Measurements from ENCODE around the gene FAP. TPM values are rescaled to one million over a fixed set of nuclear protein-coding genes. Genes with fewer than 3 reads are reported as not detected.

Gene FAP
- total and polyA plus RNA-seq, 2 donors (not counting 3 experiments of a cell fraction or from before 2014, with no cell fraction given): 1.1 TPM; not detected in 1

DNA sequence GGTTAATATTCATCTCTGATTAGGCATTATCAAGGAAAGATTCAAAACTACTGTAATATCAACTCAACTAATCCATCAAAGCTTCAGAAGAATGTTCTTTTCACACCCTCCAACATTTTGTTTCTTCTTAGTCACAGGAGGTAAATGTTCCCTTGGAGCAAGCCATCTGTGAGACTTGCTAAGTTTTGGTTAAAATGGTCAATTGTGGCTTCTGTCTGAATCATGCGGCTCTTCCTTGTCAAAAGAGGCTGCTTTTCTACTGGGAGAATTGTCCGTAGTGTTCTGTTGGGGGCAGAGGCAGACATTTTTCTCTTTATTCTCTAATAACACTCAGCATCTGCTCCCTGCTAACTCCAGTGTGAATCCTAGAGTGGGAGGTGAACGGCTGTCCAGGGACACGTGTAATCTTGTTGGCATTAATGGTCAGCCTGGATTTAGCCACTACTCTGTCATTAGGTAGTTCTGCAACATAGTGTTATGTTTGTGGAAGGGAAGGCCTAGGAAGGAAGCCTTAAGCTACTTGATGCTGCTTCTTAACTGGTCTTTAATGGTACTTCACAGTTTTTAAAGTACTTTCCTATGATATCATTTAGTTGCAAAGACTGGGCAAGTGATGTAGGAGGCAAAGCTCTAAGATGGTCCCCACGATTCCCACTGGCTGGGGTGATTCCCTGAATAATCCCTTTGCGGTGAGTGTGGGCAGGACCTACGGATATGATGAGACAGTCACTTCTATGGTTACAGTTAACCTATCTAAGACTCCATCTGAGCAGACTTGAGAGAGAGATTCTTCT is 22.6 kb upstream of the FAP start:
- DNase-seq (ENCODE audit: low read depth, low spot score) (no peak), FAIRE-seq (no peak)
- Histone ChIP-seq H3K4me2 (ENCODE audit: insufficient read depth, low read length) (no peak overlapping the region), H3K79me2 (ENCODE audit: control insufficient read depth, insufficient read depth, low read length) (no peaks in the 10 kb centered on the region), H3K27me3 (ENCODE audit: control insufficient read depth in 2 of 2, insufficient read depth in 2 of 2, low read length in 2 of 2) (no peaks in the 10 kb centered on the region), H3K9me3 (replicated peaks; ENCODE audit: control insufficient read depth, insufficient read depth, low read length) (no peaks in the 10 kb centered on the region), H3K9me1 (replicated peaks; ENCODE audit: control insufficient read depth, extremely low read depth, insufficient read depth, low read length) (no peaks in the 10 kb centered on the region), H3K9ac (replicated peaks; ENCODE audit: extremely low read depth, insufficient read depth, low read length) (no peak overlapping the region), H2AFZ (ENCODE audit: low read depth, low read length) (no peak overlapping the region), H3K4me1 (ENCODE audit: control insufficient read depth, extremely low read depth, insufficient read depth, low read length) (peaks cover 11% of the 10 kb centered on the region), H3K36me3 (ENCODE audit: control insufficient read depth in 2 of 2, extremely low read depth in 1 of 2, insufficient read depth in 2 of 2, low read length in 2 of 2) (no peaks in the 10 kb centered on the region), H3K27ac (ENCODE audit: insufficient read depth, low read depth, low read length) (no peak overlapping the region), H4K20me1 (replicated peaks; ENCODE audit: control insufficient read depth, extremely low read depth, insufficient read depth, low read length) (no peaks in the 10 kb centered on the region), H3K4me3 (replicated peaks in 1 of 3; ENCODE audit: insufficient read depth in 1 of 3, low read depth in 1 of 3, low read length in 3 of 3) (no peak overlapping the region)
- no TSS peak for BruUV-seq (replicated peaks)
- CTCF ChIA-PET: interaction anchor here (0.5 kb wide), 1 partner anchor 32 kb away, joined by 3 read pairs; no protein-coding TSS in a partner anchor
- dilution Hi-C loops (cut with MboI; ENCODE audit: extremely low pct_ligation_motif_present, low sequenced_read_pairs): no loop called here
- TF ChIP-seq, protein P1, sequence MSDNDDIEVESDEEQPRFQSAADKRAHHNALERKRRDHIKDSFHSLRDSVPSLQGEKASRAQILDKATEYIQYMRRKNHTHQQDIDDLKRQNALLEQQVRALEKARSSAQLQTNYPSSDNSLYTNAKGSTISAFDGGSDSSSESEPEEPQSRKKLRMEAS (IDR thresholded peaks at IDR 0.05; ENCODE audit: insufficient read depth, insufficient read length): no peak
- no peak for TF ChIP-seq EZH2 (IDR thresholded peaks at IDR 0.05; ENCODE audit: borderline replicate concordance, low read depth, low read length, severe bottlenecking)
- no peak for TF ChIP-seq POLR2AphosphoS5 (IDR thresholded peaks at IDR 0.05; ENCODE audit: insufficient read depth, low read depth, low read length)
- no peak for TF ChIP-seq POLR2A (IDR thresholded peaks at IDR 0.05; ENCODE audit: low read depth, low read length)
- TF ChIP-seq, protein P2, sequence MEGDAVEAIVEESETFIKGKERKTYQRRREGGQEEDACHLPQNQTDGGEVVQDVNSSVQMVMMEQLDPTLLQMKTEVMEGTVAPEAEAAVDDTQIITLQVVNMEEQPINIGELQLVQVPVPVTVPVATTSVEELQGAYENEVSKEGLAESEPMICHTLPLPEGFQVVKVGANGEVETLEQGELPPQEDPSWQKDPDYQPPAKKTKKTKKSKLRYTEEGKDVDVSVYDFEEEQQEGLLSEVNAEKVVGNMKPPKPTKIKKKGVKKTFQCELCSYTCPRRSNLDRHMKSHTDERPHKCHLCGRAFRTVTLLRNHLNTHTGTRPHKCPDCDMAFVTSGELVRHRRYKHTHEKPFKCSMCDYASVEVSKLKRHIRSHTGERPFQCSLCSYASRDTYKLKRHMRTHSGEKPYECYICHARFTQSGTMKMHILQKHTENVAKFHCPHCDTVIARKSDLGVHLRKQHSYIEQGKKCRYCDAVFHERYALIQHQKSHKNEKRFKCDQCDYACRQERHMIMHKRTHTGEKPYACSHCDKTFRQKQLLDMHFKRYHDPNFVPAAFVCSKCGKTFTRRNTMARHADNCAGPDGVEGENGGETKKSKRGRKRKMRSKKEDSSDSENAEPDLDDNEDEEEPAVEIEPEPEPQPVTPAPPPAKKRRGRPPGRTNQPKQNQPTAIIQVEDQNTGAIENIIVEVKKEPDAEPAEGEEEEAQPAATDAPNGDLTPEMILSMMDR (IDR thresholded peaks at IDR 0.05; ENCODE audit: extremely low read depth in 1 of 2, insufficient read depth in 1 of 2, low read depth in 1 of 2, low read length in 2 of 2): no peak
- no peak for TF ChIP-seq MYC (IDR thresholded peaks at IDR 0.05; ENCODE audit: low read depth, low read length)
- no peak for TF ChIP-seq JUN (IDR thresholded peaks at IDR 0.05; ENCODE audit: borderline replicate concordance, insufficient read depth, insufficient read length, low read depth)
- TF ChIP-seq GATA2 (IDR thresholded peaks at IDR 0.05; ENCODE audit: insufficient read depth, insufficient read length, low read depth, low read length): no peak
- TF ChIP-seq FOS (IDR thresholded peaks at IDR 0.05; ENCODE audit: borderline replicate concordance, insufficient read depth, low read length): no peak
- POLR2A ChIA-PET: no interaction called here
- intact Hi-C loops (cut with micrococcal nuclease): no loop called here
